A673 (cell line): Measurements from ENCODE around the gene POLR1E. TPM values are rescaled to one million over a fixed set of nuclear protein-coding genes. Genes with fewer than 3 reads are reported as not detected.

ENCODE experiments used
- BruUV-seq: library from RNA; stranded (reverse); fragments of 400-500 nt; replicated peaks from 2 replicates; lab custom pipeline; 2021; lab: Mats Ljungman, UMichigan
- CTCF ChIA-PET: fragments of 300-600 bp; sonication (Branson Sonifier 250); formaldehyde crosslinking; loops from one replicate; lab custom pipeline; 2022; ENCODE audit warnings: antibody characterized with exemption; lab: Charles Lee
- POLR2A ChIA-PET: fragments of 300-600 bp; sonication (Branson Sonifier 250); formaldehyde crosslinking; loops from one replicate; lab custom pipeline; 2022; ENCODE audit warnings: antibody characterized with exemption; ENCODE audit not compliant: low non-redundant PET; lab: Charles Lee
- DNase-seq: peaks from one replicate; pipeline ENCODE4 v3.0.0-alpha.2; 2015; ENCODE audit warnings: low spot score
- H3K27ac ChIP-seq: fragments of 200-600 bp; sonication (generic); 2 replicates; pipeline ENCODE4 v1.5.1; 2016; ENCODE audit warnings: mixed run types, low read depth, mild to moderate bottlenecking, mixed read lengths, antibody characterized with exemption, low read length; ENCODE audit not compliant: poor library complexity, severe bottlenecking
- H3K27me3 ChIP-seq: fragments of 200-600 bp; sonication (generic); replicated peaks from 2 replicates; pipeline ENCODE4 v1.6.1; 2017; ENCODE audit warnings: mixed run types, low read depth, mild to moderate bottlenecking, mixed read lengths, antibody characterized with exemption, low read length; ENCODE audit not compliant: insufficient read depth, poor library complexity
- H3K36me3 ChIP-seq: fragments of 200-600 bp; sonication (generic); 2 replicates; pipeline ENCODE4 v1.6.1; 2016; ENCODE audit warnings: mixed run types, mild to moderate bottlenecking, mixed read lengths, antibody characterized with exemption, low read length; ENCODE audit not compliant: insufficient read depth, poor library complexity, severe bottlenecking
- H3K4me1 ChIP-seq: fragments of 200-600 bp; sonication (generic); 2 replicates; pipeline ENCODE4 v1.6.1; 2017; ENCODE audit warnings: mixed run types, mild to moderate bottlenecking, mixed read lengths, antibody characterized with exemption, low read length; ENCODE audit not compliant: insufficient read depth, poor library complexity, severe bottlenecking
- H3K4me3 ChIP-seq: fragments of 200-600 bp; sonication (generic); 2 replicates; pipeline ENCODE4 v1.5.1; 2016; ENCODE audit warnings: low read depth, mixed run types, mild to moderate bottlenecking, mixed read lengths, low read length; ENCODE audit not compliant: poor library complexity, severe bottlenecking
- H3K9me3 ChIP-seq: fragments of 200-600 bp; sonication (generic); 2 replicates; pipeline ENCODE4 v1.6.1; 2016; ENCODE audit warnings: mixed run types, low read depth, mild to moderate bottlenecking, mixed read lengths, antibody characterized with exemption, low read length; ENCODE audit not compliant: poor library complexity, severe bottlenecking
- CTCF ChIP-seq: fragments of 300-800, 200-600 bp; sonication (generic); conservative IDR thresholded peaks from 2 replicates; pipeline ENCODE4 v1.5.1; 2017; ENCODE audit warnings: low read depth, mild to moderate bottlenecking, antibody characterized with exemption, low read length, moderate library complexity, mixed read lengths
- EZH2 ChIP-seq: fragments of 200-600 bp; sonication (generic); IDR thresholded peaks from 2 replicates; pipeline ENCODE4 v1.6.1; 2017; ENCODE audit warnings: borderline replicate concordance, low read depth, mild to moderate bottlenecking, mixed read lengths, antibody characterized with exemption, low read length; ENCODE audit not compliant: poor library complexity, severe bottlenecking
- intact Hi-C: fragments of 100-400 bp; cut with micrococcal nuclease; formaldehyde crosslinking; loops from one replicate; pipeline ENCODE4 v1.10.0; 2022; ENCODE audit not compliant: unreplicated experiment
- total RNA-seq: library from RNA; stranded (reverse); gene quantifications from 2 replicates; pipeline ENCODE4 v1.2.3, GENCODE V29; 2021

POLR1E gene
- total RNA-seq, 1 experiment from 2014 or later: 68.8 TPM

GRCh38 chr9:37514999-37515398 lies 29.3 kb downstream of the POLR1E start:
- POLR2A ChIA-PET: no interaction called here
- no peaks in the 10 kb centered on the region for H3K9me3 ChIP-seq
- no peak for DNase-seq
- BruUV-seq: no TSS peak
- no peaks in the 10 kb centered on the region for H3K4me1 ChIP-seq
- CTCF ChIA-PET: no interaction called here
- intact Hi-C loops: no loop called here
- TF ChIP-seq CTCF (no peak), EZH2 (no peak)
- no peak overlapping the region for H3K4me3 ChIP-seq
- H3K27ac ChIP-seq: no peak overlapping the region
- H3K36me3 ChIP-seq: no peaks in the 10 kb centered on the region
- H3K27me3 ChIP-seq: no peaks in the 10 kb centered on the region

DNA sequence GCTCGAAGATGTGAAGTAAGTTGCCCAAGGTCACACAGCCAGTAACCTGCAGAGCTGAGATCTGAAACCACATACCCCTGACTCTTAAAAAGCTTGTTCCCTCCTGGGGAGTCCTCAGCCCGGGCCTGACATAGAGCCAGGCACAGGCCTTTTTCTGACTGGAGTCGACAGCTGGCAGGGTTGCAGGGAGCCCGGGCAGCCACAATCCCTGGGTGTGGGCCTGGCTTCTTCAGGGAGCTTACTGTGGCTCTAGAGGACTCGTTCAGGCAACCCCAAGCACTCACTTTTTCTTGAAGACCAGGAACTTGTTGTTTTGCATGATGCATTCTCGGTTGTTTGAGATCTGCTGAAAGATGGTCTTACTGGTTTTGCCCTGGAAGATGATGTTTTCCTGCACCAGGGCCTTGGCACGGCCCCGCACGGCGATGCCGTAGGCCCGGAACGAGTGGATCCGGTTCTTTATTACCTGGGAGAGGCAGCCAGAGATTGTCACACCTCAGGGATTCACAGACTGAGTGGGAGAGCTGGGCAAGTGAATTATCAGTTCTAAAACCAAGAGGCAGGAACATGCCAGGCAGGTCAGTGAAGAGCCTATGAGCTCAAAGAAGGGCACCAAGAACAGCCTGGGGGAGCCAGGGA lies 30.0 kb downstream of the POLR1E start:
- DNase-seq: no peak
- no peaks in the 10 kb centered on the region for H3K9me3 ChIP-seq
- H3K4me3 ChIP-seq: no peak overlapping the region
- TF ChIP-seq CTCF: no peak
- no peak for TF ChIP-seq EZH2
- H3K4me1 ChIP-seq: no peaks in the 10 kb centered on the region
- BruUV-seq: no TSS peak
- H3K27me3 ChIP-seq: no peaks in the 10 kb centered on the region
- intact Hi-C loops: no loop called here
- H3K27ac ChIP-seq: no peak overlapping the region
- ChIA-PET POLR2A (no interaction called here), CTCF (no interaction called here)
- no peaks in the 10 kb centered on the region for H3K36me3 ChIP-seq

GRCh38 chr9:37517923-37518322 lies 32.2 kb downstream of the POLR1E start:
- no peak for DNase-seq
- H3K27me3 ChIP-seq: no peaks in the 10 kb centered on the region
- no peak for TF ChIP-seq EZH2
- no peak for TF ChIP-seq CTCF
- no peaks in the 10 kb centered on the region for H3K36me3 ChIP-seq
- intact Hi-C loops: no loop called here
- ChIA-PET POLR2A (no interaction called here), CTCF (no interaction called here)
- no peaks in the 10 kb centered on the region for H3K4me1 ChIP-seq
- H3K9me3 ChIP-seq: no peaks in the 10 kb centered on the region
- no peak overlapping the region for H3K27ac ChIP-seq
- H3K4me3 ChIP-seq: no peak overlapping the region
- BruUV-seq: no TSS peak
